HG03159 (cell line): ENCODE measurements around the gene LTBP1.

Experiments
- ATAC-seq: cut with Tn5 transposase; IDR thresholded peaks from one replicate; pipeline ENCODE4 v1.9.1; 2021; ENCODE audit warnings: mild to moderate bottlenecking, moderate library complexity; ENCODE audit not compliant: unreplicated experiment

Gene LTBP1

DNA sequence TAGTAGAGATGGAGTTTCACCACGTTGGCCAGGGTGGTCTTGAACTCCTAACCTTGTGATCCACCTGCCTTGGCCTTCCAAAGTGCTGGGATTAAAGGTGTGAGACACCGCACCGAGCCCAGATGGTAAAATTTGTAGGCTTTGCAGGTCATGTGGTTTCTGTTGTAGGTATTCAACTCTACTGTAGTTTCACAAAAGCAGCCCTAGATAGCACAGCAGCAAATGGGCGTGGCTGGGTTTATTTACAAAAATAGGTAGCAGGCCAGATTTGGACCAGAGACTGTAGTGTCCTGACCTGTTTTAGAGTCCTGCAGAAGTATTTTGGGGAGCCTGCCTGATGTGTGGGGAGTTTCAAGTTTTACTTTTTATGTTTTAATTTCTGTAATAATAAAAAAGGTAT is 445.6 kb downstream of the LTBP1 start:
- no peak for ATAC-seq

DNA sequence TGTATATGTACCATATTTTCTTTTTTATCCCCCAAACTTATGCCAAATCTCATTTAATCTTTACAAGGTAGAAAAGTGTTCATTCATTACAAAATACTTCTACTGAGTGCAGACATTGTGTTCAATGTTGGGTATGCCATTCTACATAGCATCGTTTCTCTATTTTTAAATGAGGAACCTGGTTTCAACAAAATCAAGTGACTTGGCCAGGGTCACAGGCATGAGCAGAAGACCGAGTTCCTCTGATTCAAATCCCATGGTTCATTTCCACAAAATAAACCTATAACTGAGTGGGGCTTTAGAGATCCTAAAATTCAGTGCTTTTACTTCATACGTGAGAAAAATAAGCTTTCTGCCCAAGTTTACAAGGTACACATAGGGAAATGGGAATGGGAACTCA is 448.3 kb downstream of the LTBP1 start:
- no peak for ATAC-seq

DNA sequence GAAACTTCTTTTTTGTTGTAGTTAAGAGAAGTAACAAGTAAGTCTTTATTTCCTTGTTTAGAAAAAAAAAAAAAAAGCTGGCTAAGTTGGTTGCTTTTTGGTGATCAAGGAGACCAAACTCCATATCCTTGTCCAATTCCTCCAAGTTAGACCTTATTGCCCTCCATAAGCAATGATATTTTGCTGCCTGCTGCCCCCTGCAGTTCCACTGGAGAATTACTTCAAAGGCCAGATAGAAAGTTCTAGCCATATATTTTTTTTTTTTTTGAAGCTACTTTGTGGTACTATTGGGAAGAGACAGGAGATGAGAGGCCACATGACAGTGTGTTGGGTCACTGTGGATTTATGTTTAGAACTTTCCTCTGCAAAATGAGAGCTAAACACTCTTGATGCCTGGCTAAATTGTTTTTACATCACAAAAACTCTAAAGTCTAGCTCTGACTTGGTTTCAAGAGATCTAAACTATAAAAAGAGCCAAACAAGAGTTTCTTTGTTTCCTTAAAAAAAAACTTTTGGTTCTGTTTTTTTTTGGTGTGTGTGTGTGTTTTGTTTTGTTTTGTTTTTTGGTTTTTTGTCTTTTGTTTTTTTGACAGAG is 449.0 kb downstream of the LTBP1 start:
- peak; percentile 66 for ATAC-seq

DNA sequence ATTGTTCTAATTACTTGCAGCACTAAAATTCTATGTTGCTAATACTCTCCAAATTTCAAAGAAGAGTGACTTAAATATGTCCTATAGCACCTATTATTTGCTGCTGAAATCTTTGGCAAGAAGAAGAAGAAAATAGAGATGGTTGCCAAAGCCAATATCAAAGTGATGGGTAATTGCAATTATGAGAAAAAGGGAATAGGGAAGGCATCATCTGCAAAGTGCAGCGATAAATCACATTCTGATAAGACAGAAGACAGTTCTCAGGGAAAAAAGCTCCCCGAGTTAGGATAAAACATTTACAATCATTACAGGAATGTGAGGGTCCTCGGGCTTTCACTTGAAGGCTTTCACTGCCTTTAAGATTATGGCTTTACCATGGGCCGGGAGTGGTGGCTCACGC is 457.6 kb downstream of the LTBP1 start:
- ATAC-seq = no peak

DNA sequence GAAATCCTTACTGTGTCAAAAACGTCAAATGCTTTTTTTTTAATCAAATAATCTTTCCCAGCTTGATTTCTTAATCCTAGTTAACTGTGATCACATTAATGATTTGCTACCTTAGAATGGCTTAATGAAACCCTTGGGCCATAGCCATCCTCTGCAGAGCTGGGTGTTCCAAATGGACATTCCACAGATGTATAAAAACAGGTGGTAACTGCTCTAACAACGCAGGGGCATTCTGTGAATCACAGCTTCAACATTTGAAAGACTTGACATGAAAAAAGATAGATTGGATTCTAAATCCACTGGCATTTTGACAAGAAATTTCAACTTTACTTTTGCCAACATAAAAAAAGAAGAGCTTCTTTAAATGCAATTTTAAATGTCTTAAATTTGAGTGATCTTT is 459.9 kb downstream of the LTBP1 start:
- no peak for ATAC-seq

DNA sequence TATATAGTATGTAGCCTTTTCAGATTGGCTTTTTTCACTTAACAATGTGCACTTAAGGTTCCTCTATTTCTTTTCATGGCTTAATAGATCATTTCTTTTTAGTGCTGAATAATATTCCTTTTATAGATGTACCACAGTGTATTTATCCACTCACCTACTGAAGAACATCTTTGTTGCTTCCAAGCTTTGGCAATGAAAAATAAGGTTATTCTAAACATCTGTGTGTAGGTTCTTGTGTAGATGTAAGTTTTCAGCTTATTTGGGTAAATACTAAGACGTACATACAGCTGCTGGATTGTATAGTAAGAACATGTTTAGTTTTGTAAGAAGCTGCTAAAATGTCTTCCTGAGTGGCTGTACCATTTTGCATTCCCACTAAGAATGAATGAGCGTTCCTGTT is 461.4 kb downstream of the LTBP1 start:
- ATAC-seq = no peak

DNA sequence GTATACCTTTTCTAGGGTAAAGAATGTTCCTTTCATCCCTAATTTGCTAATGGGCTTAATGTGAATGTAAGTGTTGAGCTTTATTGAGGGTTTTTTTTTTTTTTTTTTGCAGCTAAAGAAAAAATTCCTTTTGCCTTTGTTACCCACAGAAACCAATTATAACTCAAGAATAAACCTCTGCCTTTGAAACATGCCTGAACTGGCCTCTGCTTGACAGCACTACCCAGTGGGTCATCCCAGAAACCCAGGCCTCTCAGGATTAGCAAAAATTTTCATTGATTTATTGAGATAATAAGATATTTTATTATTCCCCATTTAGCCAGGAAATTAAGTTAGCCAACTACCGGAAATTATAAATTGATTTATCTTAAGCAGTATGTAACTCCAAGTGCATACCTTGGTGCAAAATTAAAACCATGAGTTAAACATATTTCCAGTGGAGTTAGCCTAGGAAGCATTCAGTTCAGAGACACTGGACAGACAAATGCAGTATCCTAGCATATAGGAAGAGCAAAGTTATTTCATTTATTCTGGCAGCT is 462.7 kb downstream of the LTBP1 start:
- ATAC-seq = no peak

DNA sequence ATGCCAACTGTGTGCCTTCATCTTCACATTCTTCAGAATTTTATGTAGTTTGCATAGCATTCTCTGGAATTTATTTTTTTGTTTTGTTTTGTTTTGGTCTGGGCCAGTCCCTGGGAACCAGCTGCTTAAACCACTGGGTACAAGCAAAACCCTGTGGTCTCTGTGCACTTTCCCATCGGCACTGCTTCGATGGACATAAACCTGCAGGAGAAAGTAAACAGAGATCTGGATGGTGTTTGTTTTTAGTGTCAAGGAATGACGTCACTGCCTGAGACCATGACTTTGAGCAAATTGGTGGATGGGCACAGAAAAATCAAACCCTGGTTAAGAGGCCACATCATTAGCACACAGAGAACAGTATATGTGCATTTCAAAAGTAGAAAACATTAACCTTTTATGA is 465.0 kb downstream of the LTBP1 start:
- no peak for ATAC-seq

DNA sequence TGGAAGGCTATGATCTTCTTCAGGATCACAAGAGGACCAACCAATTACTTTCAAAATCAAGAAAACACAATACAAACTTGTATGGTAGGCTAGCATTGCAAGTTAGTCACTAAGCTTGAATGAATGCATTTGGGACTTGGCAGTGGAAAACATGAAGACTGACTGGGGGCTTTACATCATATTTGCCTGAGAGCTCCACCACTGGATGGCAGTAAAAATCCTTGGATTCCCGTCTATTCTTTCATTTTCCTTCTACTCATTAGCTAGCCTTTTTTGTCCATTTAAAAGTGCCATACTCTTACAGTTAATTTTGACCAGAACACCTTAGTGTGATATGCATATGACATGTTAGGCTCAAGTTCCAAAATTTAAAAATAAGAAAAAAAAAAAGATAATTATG is 466.2 kb downstream of the LTBP1 start:
- ATAC-seq = no peak

DNA sequence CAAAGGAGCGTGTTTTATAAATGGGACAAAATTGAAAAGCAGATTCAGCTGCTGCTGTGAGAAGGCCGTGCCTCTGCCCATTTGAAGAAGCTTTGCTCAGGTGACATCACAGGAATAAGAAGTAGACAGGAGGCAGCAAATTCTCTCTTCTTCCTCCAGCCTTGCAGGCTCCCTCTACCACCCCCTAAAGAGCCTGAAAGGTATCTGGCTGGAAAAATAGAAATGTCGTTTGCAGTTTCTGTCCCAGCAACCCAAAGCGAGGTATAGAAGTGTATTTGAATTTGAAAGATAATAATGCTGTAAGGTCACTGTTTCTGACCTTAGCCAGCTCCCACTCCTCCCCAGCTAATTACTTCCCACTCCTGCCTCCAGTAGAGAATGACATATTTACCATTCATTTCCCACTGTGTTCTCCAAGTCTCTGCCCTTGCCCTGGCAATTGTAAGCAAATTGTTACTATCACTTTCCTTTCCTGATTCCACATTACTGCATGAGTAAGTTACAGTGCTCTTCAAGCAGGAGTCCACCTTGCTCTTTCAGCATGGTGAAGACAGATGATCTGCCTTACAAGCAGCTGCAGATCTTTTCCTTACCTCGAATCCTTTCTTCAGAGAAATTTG is 472.9 kb downstream of the LTBP1 start:
- ATAC-seq = no peak

DNA sequence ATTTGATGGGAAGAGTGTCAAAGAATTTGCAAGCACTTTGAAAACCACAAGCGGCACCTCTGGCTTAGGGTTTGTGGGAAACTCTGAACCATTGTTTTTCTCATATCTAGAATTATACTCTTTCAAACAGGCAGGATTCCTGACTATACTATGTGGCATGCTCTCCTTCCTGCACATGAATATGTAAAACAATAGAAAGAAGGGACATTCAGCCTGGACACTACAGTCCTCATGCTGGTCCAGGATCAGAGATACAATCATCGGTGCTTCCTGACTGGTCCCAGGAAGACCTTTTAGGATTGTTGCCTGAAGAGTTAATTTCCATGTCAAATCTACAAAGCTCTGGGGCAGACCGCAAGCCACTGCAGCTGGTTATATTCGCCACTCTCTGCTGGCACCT is 474.0 kb downstream of the LTBP1 start:
- no peak for ATAC-seq

DNA sequence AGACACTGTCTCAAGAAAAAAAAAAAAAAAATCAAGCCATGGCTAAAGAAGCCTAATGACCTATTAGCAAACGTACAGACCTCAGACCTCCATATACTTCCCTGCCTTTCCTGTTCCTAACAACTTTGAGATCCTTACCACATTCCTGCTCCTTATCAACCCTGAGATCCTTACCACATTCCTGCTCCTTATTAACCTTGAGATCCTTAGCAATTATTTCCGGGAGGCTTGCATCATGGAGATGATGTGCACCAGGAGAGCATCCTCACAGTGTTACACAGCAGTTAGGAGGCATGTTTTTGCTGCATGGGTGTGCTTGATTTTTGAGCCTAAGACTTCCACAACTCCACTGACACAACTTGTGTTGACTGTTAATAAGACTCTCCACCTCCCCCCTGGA is 475.1 kb downstream of the LTBP1 start:
- ATAC-seq = no peak

DNA sequence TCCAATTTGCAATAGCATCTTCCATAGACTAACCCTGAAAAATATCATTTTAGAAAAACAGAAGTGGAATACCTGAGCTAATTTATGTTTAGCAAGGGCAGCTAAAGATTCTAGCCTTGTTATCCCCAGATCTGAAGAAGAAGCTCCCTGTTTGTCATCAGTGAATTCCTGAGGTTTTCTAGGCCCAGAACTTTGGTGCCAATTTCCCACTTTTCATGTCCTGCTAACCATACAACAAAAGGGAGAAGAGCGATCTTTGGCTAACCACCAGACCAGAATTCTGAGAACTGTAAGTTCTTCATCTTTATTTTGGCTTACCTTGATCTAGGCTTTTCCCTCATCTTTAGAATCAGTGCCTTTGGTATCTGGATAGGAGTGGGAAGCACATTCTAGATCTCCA is 478.4 kb downstream of the LTBP1 start:
- no peak for ATAC-seq

DNA sequence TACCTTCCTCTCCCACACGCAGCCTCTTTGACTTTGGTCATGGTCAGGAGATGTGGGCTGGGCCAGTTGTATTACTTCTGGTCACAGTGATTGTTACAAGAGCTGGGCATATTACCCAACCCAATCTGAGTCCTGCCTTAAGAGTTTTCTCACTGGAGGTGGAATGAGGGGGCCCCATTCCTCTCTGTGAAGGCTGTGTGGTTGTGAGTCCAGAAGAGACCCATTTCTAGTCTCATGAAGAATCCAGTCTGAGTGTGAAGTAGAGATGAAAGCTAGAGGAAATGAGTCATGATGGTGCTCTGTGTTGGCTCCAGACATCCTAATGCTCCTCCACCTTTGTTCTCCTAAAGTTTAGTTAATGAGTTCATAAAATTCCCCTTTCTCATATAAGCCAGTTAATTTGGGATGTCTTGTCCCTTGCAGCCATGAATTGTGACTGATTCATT is 478.9 kb downstream of the LTBP1 start:
- no peak for ATAC-seq

DNA sequence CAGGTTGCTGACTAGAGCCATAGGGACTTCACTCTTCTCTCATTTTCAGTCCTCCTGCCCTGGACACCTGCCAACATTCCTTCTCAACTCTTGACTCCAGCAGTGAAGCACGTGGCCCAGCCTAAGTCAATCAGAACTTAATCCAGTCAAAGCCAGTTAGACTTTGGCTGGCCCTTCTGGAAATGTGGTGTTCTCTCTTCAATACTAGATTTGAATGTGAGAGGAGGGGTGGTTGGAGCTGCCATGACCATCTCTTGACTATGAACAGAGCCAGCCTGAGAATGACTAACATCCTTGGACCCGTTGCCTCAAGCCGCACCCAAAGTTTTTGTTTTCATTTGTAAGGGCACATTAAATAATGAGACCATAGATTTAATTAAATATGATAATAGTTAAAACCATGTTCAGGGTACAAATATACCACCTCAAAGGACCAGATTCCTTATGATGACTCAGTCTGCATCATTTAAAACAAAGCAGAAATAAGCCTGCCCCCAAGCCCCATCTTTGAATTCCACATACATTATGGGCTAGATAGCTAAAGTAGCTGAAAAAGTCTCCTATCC is 480.0 kb downstream of the LTBP1 start:
- ATAC-seq = no peak

DNA sequence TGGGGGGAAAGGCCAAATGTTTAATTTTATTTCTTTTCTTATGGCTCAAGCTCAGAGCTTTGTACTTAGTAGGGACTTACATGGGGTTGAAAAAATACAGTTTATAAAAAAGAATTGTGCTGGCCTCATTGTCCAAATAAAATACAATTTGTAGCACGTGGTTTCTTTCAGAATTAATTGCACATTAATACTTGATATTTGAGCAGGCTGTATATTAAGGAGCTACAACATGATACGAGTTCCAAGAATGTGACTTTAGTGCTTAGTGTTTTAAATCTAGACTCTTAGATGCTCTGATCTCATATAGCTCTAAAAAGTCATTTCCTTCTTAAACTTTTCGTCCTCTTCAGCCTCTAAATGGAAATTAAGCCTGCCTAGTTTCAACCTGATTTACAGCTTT is 483.3 kb downstream of the LTBP1 start:
- no peak for ATAC-seq

DNA sequence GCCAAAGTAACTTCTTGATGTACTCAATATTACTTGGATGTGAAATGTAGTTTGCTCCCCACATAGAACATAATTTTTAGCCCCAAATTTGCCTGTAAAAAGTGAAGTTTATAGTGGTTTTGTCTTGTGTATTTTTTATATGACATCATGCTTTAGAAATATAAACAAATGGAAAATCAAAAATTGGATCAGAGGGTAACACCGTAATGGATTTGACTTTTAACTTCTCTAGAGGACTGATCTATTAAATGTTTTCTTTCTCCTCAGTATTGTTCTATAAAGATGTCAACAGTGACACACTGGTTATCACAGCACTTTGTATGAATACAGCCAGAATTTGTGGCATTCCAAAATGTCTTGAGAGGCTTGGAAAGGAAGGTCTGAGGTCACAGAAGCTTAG is 484.1 kb downstream of the LTBP1 start:
- ATAC-seq = no peak

DNA sequence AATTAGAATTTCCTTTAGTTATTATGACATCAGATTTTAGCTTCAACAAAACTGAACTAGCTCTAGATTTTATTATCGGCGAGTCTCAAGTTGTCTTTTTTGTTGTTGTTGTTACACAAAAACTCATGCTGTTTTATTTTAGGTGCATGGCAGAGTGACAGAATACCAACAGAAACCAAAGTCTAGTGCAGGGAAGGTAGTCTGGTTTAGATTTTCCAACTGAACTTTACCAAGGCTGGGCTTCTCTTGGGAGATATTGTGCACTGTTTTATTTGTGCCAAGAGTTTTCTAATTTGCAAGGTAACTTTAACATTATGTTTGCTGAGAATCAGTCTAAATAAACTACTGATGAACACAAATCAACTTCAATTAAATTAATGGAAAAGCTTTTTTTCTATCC is 486.1 kb downstream of the LTBP1 start:
- no peak for ATAC-seq

DNA sequence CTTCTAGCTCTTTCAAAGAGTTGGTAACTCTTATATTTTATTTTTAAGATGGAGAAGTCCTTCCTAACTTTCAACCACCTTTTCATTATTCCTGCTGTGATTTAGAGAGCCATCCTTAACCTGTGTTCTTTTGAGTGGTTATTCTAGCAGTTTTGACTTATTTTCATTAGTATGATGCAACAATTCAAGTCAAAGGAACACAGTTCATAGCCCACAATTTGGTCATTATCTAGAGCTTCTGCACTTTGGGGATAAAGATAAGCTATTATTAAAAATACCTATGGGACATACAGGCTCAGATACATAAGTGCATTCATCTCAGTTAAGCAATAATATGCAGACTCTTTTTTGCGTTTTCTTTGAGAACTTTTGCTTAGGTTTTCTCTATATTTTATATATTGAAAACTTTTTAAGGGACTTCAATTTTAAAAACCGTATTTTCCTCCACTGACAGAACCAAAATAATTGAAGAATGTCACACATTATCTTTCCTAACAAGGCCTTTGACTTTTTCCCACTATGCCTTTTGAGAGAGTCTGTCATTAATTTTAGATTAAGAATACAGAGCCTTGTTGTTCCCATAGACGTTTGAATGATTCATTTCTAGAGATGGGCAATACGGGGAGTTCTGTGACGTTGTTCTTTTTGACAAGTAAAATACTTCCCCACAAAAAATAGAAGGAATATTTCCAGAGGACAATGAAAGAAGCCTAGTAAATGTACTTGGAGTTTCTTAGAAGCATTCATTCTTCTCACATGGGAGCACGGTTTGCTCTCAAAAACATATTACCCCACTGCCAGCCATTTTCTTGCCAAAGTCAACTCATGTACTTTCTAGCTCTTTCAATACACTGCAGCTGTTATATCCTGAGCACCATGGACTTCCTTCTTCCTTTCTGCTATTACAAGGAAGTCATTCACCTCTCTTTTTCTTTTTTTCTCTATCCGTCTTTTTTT is 486.8 kb downstream of the LTBP1 start:
- ATAC-seq = no peak

DNA sequence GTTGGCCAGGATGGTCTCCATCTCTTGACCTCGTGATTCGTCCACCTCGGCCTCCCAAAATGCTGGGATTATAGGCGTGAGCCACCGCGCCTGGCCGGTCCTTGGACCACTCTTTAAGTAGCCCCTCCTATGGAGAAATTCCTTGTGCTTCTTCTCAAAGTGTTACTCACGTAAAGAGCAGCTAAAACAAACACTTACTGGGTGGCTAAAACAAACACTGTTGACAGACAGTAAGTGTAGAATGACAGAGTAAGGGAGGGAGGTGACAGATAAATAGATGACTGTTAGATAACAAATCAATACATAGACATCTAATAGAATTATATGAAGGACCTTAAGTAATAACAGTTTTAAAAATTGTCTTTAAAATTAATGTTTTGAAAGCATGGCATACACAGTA is 488.8 kb downstream of the LTBP1 start:
- ATAC-seq = no peak

DNA sequence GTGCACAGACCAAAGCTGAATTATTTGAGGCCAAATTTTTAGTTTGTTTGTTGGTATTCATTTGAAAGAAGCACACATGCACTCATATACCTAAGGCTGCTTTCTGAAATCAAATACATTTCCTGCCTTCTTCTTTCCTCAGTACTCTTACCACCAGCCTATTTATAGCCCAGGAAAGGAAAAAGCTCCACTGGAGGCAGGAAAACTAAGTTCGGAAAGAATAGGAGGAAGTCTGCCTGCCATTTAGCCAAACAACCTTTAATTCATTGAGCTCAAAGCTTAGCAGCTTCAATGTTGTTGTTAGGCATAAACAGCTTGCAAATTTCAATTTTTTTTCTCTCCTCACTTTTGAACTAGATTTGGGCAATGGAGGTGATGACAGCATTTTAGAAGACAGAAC is 489.3 kb downstream of the LTBP1 start:
- ATAC-seq = no peak
